GM19240 (cell line): ENCODE results near the gene GLOD5.

Source experiments
- DNase-seq: peaks from one replicate; pipeline ENCODE4 v3.0.0; 2011; ENCODE audit warnings: low spot score; ENCODE audit not compliant: insufficient read length

GLOD5 gene

DNA sequence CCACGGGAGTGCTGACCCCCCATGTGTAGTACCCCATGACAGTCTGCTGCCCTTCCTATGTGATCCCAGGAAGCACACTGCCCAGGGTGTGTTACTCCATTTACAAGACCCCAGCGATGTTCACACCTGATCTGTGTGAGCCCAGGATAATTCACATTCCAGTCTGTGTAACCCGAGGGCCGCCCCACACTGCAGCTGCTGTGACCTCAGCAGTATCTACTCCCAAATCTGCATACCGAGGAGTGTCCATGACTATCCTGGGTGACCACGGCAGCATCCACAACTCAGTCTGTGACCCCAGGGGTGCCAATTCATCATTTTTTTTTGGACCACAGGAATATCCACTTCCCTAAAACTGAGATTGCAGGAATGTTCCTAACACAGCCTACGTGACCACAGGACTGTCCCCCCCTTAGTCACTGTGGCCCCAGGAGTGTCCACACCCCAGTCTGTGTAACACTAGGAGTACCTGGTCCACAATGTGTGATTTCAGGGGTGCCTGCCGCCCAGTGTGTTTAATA, 7.8 kb upstream of the GLOD5 start:
- DNase-seq, result no peak

DNA sequence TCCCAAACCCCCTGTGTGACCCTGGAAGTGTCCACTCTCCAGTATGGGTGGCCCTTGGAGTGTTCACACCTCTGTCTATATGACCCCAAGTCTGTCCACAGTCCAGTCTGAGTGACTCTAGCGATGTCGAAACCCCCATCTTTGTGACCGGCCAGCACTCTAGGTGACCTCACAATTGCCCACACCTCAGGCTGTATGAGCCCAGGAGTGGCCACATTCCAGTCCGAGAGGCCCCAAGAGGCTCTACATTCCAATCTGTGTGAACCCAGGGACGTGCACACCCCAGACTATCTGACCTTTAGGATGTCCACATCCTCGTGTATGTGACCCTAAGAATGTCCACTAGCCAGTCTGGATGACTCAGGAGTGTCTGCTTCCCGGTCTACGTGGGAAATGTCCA, 7.3 kb upstream of the GLOD5 start:
- no peak for DNase-seq

DNA sequence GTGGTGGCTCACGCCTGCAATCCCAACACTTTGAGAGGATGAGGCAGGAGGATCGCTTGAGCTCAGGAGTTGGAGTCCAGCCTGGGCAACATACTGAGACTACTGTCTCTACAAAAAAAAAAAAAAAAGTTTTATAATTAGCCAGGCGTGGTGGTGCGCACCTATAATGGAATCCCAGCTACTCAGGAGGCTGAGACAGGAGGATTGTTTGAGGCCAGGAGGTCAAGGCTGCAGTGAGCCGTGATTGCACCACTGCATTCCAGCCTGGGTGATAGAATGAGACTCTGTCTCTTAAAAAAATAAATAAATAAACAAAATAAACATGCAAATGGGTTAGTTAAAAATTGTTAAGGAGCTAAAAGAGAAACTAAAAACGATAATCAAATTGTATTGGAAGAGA, 7.7 kb downstream of the GLOD5 start:
- DNase-seq, result no peak

DNA sequence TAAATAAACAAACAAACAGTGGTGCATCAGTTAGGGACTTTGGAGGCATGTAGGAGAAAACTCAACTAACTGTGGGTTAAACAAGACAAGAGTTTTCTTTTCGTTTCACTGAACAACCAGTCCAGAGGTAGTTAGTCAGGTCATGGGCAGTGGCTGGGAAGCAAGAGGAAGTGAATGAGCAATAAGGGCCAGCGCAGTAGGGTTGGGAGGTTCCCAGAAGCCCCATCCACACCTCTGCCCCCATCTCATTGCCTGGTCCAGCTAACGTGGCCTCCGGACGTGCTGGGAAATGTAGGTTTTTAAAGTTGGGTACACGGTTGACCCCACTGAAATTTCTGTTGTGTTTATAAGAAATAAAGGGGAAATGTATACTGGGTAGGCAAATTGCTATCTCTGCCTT, 8.7 kb downstream of the GLOD5 start:
- no peak for DNase-seq

DNA sequence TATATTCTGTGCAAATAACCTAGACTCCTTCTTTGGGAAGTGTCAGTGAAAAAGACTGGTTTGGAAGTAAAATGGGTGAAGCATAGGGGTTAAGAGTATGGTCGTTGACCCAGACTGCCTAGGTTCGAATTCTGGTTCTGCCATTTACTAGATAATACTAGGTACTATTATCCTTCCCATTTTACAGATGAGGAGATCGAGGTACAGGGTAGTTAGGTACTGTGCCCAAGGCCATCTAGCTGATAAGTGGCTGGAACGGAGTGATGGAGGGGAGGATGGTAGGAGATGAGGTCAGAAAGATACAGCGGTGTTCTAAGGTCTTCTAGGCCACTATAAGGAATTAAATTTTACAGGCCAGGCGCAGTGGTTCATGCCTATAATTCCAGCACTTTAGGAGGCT, 11.1 kb downstream of the GLOD5 start:
- no peak for DNase-seq

DNA sequence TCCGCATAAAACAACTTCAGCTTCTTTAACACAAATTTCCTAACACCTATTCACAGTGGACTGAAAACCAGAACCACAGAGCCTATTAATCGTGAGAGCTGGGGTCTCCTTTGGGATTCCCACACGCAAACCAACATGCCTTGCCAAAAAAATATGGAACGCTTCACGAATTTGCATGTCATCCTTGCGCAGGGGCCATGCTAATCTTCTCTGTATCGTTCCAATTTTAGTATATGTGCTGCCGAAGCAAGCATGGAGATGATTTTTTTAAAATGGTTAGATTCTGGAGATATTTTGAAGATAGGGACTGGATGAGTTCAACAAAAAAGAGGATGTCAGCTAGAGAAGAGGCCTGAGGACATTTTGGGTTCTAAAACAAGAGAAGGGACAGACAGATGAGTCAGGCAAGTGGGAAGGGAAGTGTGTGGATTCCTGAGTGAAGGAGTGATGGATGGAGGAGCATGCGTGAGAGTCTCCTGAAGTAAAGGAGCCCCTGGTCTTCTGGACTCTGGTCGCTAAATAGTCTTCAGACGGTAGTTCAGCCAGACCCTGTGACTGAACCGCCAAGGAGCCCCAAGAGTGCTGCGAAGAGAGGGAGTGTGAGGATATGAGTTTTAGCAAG, 15.4 kb downstream of the GLOD5 start:
- DNase-seq, result no peak

DNA sequence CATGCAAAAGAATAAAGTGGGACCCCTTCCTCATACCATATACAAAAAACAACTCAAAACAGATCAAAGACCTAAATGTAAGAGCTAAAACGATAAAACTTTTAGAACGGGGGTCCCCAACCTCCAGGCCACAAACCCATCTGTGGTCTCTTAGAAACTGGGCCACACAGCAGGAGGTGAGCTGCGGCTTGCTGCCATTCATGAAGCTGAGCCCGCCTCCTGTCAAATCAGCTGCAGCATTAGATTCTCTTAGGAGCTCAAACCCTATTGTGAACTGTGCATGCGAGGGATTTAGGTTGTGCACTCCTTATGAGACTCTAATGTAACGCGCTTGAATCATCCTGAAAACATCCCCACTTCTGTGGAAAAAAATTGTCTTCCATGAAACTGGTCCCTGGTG, 17.9 kb downstream of the GLOD5 start:
- no peak for DNase-seq

DNA sequence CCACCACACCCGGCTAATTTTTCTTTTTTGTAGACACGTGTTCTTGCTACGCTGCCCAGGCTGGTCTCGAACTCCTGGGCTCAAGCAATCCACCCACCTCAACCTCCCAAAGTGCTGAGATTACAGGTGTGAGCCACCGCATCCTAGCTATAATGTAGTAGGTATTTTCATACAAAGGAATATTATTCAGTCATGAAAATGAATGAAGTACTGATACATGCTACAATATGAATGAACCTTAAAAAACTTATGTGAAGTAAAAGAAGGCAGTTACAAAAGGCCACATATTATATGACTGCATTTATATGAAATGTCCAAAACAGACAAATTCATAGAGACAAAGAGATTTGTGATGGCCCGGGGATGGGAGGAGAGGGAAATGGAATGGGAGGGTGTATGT, 20.2 kb downstream of the GLOD5 start:
- DNase-seq, result no peak

DNA sequence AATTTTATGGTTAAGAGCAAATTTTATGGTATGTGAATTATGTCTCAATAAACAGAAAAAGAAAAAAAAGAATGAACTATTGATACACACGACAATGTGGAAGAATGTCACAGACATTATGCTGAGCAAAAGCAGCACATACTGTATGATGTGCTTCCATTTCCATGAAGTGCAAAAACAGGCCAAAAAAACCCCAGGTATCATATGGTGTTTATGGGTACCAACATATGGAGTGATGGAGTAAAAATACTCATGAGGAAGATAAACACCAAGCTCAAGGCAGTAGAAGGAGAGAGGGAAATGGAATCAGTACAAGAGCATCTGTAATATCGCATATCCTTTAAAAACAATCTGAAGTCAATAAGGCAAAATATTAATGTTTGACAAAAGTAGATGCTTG, 20.7 kb downstream of the GLOD5 start:
- DNase-seq, result no peak

DNA sequence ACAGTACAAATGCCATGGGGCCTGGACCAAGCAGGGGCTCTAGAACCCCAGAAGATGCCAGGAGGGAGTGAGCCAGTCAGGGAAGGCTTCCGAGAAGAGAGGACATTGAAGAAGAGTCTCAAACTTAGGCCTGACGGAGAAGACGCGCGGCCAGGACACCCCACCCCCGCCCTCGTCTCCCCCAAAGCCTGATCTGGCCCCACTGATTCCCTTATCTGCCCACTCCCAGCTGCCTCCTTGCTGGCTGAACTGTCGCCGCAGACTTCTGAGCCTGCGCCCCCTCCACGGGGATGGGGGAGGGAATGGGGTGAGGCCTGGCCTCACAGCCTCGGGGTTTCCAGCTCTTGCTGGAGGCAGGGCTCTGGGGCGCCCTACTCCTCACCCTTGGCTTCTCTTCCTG, 21.2 kb downstream of the GLOD5 start:
- no peak for DNase-seq

DNA sequence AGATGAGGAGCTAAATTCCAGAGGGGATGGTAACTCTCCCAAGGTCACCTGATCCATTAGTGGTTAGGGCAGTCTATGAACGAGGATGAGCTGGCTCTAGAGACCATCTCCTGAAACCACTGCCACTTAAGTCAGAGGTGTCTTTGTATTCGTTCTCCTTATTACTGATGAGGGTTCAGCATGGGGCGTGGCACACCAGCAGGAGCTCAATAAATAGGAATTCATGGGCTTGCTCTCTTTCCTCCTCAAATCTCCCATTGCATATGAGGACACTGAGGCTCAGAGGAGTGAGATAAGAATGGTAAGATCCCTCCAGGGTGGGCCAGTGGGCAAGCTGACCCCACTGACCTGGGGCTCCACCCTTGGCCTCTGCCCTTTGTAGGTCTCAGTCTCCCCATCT, 23.2 kb downstream of the GLOD5 start:
- no peak for DNase-seq

DNA sequence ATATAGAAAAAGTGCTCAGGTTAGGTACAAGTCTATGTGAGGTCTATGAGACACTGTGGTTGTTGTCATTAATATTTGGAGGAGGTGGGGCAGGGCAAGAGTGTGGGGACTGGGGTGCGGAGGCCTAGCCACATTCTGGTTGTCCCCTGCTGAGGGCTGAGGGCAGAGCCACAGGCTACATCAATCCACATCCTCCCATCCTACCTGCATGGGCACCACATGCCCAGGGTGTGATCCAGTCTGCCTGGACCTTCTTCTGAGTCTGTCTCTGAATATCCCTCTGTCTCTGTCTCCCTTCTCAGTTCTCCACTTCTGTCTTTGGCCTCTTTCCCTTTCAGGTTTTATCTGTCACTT, 23.6 kb downstream of the GLOD5 start:
- DNase-seq, result no peak

DNA sequence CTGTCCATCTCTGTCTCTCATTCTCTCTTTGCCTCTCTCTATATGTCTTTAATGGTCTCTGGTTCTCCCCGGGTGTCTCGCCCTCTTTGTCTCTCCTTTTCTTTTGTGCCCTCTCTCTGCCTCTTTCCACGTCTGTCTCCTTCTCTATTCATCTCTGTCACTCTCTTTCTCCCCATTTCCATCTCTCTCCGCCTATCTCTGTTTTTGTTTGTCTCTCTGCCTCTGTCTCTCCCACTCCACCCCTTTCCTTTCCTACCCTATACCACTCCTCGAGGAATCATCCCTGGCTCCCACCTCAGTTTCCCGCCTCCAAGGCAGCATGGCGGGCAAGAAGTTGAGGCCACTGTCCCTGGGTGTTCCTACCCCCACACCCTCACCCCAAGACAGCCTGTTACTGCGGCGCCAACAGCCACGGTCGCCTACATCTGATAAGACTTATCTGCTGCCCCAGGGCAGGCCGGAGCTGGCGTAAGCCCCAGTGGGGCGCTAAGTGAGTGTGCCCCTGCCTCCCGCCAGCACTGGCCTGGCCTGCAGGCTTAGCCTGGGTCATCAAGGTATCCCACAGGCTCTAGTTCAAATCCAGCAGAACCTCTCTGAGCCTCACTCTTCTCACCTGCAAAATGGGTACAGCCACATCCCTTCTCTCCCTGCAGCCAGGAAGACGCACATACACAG, 24.1 kb downstream of the GLOD5 start:
- no peak for DNase-seq

DNA sequence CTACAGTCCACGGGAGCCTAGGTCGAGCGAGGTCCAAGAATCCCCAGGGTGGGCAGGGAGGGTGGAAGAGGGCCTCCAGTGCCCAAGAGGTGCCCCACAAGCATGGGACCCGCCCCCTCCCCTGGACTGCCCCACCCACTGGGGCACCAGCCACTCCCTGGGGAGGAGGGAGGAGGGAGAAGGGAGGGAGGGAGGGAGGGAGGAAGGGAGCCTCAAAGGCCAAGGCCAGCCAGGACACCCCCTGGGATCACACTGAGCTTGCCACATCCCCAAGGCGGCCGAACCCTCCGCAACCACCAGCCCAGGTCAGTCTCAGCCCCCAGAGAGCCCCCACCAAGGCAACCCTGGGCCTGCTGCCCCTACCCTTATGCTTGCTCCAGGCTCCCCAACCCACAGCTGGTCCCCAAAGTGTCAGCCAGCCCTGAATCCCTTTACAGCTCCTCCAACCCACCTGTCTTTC, 24.8 kb downstream of the GLOD5 start, which contains the start of gene GATA1:
TSS of gene GATA1 (plus strand) at position 250 of the 460 bp plus-strand sequence. CDS start 4,520 bp downstream, outside the sequence.
- DNase-seq, result no peak

DNA sequence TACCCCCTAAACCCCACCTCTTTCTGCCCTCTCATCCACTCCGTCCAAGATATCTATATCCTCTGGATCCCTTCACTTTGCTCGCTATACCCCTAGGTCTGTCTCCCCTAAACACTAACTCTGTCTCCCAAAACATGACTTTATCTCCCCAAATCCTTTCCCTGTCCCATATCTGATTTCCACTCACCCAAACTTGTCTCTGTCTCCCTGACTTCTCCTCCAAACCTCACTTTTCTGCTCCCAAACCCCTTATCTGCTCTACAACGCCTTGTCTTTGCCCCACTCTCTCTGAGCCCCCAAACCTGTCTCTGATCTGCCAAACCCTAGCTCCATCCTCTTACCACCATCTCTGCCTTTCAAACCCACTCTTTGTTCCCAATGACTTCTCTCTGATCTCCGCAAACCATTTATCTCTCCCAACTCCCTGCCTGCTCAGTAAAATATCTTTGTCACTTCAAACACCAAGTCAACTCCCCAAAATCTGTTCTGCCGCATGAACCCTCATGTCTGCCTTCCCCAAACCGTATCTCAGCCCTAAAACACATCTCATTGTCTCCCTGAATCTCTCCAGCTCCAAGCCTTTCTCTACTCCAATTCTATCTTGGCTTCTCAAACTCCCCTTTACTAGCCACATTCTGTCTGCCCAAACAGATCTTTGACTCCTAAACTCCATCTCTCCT, 25.4 kb downstream of the GLOD5 start:
- DNase-seq, result no peak

DNA sequence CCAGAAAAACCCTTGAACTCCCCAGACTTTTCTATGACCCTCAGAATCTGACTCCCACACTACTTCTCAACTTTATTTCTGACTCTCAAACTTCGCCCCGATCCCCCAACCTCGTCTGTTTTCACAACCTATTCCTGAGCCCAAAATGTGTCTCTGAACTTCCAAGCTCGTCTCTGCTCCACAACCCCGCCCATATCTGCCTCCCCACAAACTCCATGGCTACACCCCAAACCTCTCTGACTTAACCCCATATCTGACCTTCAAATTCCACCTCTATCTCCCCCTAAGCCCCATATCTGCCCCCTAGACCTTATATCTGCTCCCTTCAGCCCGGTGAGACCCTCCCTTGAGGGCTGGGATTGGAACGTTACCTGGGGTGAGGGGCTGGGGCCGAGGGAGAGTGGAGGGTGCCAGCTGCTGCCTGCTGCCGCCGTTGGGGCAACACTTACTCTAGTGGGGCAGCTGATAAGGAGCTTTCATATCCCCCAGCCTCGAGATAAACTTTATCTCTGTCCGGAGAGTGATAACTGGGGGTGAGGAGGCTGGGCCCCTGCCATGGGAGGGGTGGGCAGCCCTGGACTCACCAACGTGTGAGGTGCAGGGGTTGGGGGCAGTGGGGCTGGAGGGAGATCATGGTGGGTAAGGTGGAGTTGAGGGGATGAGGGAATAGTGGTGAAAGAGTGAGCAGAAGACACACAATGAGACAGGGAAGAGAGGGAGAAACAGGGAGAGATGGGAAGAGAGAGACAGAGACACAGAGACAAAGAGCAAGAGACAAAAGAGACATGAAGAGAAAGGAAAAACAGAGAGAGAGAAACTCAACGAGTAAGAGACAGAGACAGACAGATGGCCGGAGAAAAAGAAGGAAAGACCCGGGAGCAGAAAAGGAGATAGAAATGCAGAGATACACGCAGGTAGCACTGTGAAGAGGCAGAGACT, 26.2 kb downstream of the GLOD5 start:
- no peak for DNase-seq

DNA sequence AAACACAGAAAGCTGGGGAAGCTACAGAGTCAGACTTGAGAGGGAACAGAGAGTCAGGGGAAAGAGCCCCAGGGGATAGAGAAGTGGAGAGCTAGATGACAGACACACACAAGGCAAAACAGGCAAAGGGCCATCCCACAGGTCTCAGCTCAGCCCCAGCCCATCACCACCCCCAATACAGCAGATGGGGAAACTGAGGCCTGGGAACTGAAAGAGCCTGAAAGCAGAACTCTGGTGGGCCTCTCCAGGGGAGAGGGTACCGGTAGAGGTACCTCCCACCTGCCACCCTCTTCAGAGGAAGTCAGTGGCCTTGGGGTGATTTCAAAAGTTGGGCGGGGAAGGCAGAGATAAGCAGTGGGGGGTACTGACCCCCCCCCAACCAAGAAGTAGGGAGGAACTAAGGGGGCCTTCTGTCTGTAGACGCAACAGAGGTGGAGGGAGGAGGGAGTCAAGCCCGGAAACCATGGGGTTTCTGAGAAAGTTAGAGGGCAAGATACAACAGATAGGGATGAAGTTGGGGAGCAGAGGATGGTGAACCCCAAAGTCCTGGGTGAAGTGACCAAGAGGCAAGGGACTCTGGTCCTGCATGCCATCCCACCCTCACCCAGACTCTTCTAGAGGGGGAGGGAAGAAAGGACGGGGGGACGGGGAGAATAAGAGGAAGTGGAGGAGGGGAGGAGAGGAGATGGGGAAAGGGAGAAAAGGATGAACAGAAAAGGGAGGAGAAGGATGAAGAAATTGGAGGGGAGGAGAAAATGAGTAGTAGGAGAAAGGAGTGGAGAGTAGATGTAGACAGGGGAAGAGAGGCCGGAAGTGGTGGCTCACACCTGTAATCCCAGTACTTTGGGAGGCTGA, 28.0 kb downstream of the GLOD5 start:
- no peak for DNase-seq

DNA sequence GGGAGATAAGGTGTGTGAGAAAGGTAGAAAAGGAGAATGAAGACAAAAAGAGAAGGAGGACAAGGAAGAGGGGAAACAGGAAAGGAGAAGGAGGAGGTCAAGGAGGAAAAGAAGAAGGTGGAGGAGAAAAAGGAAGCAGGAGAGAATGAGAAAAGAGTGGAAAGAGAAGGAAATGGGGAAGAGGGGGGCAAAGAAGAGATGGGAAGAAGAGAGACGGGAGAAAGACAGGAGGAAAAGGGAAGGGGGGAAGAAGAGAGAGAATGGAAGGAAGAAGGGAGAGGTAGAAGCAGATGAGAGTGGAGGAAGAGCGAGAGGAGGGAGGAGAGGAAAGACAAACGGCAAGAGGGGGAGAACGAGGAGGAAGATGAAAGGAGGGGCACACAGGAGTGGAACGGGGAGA, 28.9 kb downstream of the GLOD5 start:
- no peak for DNase-seq

DNA sequence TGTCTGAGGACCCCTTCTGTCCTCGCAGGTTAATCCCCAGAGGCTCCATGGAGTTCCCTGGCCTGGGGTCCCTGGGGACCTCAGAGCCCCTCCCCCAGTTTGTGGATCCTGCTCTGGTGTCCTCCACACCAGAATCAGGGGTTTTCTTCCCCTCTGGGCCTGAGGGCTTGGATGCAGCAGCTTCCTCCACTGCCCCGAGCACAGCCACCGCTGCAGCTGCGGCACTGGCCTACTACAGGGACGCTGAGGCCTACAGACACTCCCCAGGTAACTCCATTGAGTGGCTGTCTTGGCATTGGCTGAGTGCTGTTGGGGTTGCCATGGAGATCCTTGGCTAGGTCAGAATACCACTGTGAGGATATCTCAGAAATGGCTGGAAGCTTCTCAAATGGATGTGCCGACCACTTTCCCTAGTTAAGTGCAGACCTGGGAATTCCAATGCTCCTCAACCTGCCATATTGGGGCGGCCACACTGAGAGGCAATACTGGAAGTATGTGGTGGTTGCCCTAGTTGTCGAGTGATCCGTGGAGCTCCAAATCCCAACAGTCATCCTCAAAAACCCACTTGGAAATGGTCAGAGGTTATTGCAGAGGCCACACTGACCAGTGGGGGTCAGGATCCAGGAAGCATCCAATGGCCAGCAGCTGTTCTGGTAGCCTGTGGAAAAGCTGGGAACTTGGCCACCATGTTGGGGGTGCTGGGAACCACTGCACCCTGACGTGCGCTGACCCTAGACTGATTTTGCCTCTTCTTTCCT, 29.7 kb downstream of the GLOD5 start:
- no peak for DNase-seq

DNA sequence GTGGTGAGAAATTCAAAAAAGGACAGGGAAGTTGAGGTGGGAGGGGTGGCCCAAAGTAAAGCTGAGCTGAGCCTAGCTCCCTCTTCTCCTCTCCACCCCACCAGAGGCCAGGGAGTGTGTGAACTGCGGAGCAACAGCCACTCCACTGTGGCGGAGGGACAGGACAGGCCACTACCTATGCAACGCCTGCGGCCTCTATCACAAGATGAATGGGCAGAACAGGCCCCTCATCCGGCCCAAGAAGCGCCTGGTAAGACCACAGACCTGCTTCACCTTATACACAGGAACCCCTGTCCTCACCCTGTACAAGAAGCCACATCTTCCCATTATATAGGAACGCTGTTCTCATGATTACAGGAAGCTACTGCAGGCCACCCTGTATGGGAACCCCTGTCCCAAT, 30.7 kb downstream of the GLOD5 start:
- no peak for DNase-seq
